Activated CD4-positive, alpha-beta T cell treated with anti-CD3 and anti-CD28 coated beads for 4 hours (primary cell): ENCODE measurements around the gene ILKAP.

Source experiments
- DNase-seq, 2 donors: peaks; one replicate each; pipeline ENCODE4 v3.0.0-alpha.2; 2020

ILKAP gene

GRCh38 chr2:238121511-238122286 is 81.8 kb downstream of the ILKAP start:
- no peak for DNase-seq

GRCh38 chr2:238120463-238121298 is 82.8 kb downstream of the ILKAP start:
- no peak for DNase-seq
